H1 (cell line): Measurements from ENCODE around the gene SLC35B1. TPM values are rescaled to one million over a fixed set of nuclear protein-coding genes. Genes with fewer than 3 reads are reported as not detected.

Experiments
- CHD7 ChIP-seq: fragments of 300-600 bp; sonication (generic); IDR thresholded peaks from 2 replicates; pipeline ENCODE4 v1.7.1; 2012; ENCODE audit warnings: low read length, moderate library complexity, mild to moderate bottlenecking, inconsistent platforms; ENCODE audit not compliant: insufficient replicate concordance
- KDM5A ChIP-seq: fragments of 200-600 bp; IDR thresholded peaks from 2 replicates; pipeline ENCODE4 v1.7.1; 2012; ENCODE audit warnings: mild to moderate bottlenecking, low read length, inconsistent platforms, mixed read lengths
- NRF1 ChIP-seq: IDR thresholded peaks from 2 replicates; pipeline ENCODE4 v1.6.1; 2011; ENCODE audit warnings: mild to moderate bottlenecking, low read depth, low read length, improper control_type of control experiment
- ZNF274 ChIP-seq: IDR thresholded peaks from 2 replicates; pipeline ENCODE4 v1.7.0; 2012; ENCODE audit warnings: low read length, borderline replicate concordance; ENCODE audit errors: extremely low read depth
- polyA plus RNA-seq, 7 experiments: library from polyadenylated mRNA; depleted of rRNA in 3 of 7; stranded (reverse) in 5 of 7; unstranded in 2 of 7; fragments of >200 nt in 5 of 7; fragments of 200-250 nt in 2 of 7; gene quantifications; 1 replicate in 5 of 7; 2 replicates in 1 of 7; 4 replicates in 1 of 7; pipeline versions ENCODE4 v1.2.1 to v1.2.3, GENCODE V29; 2011 to 2013; ENCODE audit warnings: missing spikeins in 2 of 7, mixed read lengths in 2 of 7
- total RNA-seq: library from RNA; stranded (reverse); fragmentation: NEBNext Ultra II Directional; extraction: Animal tissue kit (Norgen Biotek cat#: 25700); gene quantifications from 2 replicates; pipeline ENCODE4 v1.2.1, GENCODE V29; 2021

Gene SLC35B1
- total and polyA plus RNA-seq, 2 of the 8 experiments (the other 6 are each of a cell fraction or from before 2014, with no cell fraction given): 56.5 to 87.7 TPM

GRCh38 chr17:49730785-49731434 is 23.1 kb upstream of the SLC35B1 start (continued):
- TF ChIP-seq CHD7 (no peak), NRF1 (no peak), KDM5A (no peak), ZNF274 (no peak)
- TF ChIP-seq, all 59 proteins: peak for 0
